Keratinocyte (primary cell): ENCODE data around the gene SPATA2.

ENCODE experiments used
- EZH2 ChIP-seq: IDR thresholded peaks from one replicate; pipeline ENCODE4 v1.6.1; 2012; ENCODE audit warnings: inconsistent platforms, mild to moderate bottlenecking, low read length, moderate library complexity
- TF ChIP-seq, protein P1 (sequence below), 3 experiments: IDR thresholded peaks in 1 of 3; conservative IDR thresholded peaks in 1 of 3; optimal IDR thresholded peaks in 1 of 3; 2 replicates in 2 of 3; 3 replicates in 1 of 3; pipeline versions ENCODE3 to v1.5.1; 2011; ENCODE audit warnings: low read length in 3 of 3, mild to moderate bottlenecking in 3 of 3, moderate library complexity in 2 of 3, control low read depth in 1 of 3, inconsistent platforms in 1 of 3; ENCODE audit not compliant: insufficient read depth in 2 of 3; ENCODE audit errors: extremely low read depth in 1 of 3

DNA sequence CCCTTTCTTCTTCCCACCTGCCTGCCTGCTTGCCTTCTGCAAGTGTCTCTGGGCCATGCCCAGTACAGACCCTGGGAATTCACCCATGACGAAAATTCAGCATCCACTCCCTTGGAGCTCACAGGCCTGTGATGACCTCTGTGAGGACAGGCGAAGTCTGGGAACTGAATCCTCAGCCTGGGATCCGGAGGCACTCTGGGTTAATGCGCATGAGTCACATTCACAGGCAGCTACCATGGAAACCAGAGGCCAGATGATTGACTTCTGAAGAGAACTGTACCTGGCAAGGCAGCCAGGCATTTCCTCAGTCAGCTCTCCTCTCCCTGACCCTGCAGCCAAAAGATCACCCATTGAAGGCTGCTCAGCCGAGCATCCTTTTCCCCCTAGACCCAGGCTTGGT lies 61.7 kb downstream of the SPATA2 start:
- TF ChIP-seq, protein P1, sequence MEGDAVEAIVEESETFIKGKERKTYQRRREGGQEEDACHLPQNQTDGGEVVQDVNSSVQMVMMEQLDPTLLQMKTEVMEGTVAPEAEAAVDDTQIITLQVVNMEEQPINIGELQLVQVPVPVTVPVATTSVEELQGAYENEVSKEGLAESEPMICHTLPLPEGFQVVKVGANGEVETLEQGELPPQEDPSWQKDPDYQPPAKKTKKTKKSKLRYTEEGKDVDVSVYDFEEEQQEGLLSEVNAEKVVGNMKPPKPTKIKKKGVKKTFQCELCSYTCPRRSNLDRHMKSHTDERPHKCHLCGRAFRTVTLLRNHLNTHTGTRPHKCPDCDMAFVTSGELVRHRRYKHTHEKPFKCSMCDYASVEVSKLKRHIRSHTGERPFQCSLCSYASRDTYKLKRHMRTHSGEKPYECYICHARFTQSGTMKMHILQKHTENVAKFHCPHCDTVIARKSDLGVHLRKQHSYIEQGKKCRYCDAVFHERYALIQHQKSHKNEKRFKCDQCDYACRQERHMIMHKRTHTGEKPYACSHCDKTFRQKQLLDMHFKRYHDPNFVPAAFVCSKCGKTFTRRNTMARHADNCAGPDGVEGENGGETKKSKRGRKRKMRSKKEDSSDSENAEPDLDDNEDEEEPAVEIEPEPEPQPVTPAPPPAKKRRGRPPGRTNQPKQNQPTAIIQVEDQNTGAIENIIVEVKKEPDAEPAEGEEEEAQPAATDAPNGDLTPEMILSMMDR (optimal IDR thresholded peaks at IDR 0.05 in 1 of 3, IDR thresholded peaks at IDR 0.05 in 1 of 3, conservative IDR thresholded peaks at IDR 0.05 in 1 of 3; ENCODE audit: extremely low read depth in 1 of 3, insufficient read depth in 2 of 3, low read length in 3 of 3), result no peak
- TF ChIP-seq EZH2, result no peak
